NCI-H748 (cell line): Measurements from ENCODE around the gene SMOC2.

Experiments
- DNase-seq: peaks from one replicate; lab custom pipeline; 2025; ENCODE audit not compliant: unreplicated experiment; lab: John Stamatoyannopoulos, UW

SMOC2 gene

DNA sequence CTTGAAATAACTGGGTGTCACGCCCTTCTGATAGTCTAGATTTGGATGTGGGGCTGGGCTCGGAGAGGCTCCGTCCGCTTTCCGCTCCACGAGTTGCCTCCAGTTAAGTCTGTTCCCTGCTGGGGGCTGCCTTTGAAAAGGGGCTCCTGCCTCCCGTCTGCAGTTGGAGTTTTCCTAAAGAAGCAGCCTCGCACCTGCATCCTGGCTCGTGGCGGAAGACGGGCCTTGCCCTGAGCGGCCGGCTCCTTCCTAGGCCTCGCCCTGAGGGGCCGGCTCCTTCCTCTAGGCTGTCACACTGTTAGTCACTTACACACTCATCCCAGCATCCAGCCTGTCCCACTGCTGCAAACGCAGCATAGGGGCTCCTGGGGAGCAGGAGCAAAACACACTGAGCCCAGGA lies 74.4 kb downstream of the SMOC2 start:
- DNase-seq = no peak

GRCh38 chr6:168516944-168517741 lies 76.2 kb downstream of the SMOC2 start:
- DNase-seq = no peak

GRCh38 chr6:168517742-168518347 lies 76.9 kb downstream of the SMOC2 start:
- no peak for DNase-seq

DNA sequence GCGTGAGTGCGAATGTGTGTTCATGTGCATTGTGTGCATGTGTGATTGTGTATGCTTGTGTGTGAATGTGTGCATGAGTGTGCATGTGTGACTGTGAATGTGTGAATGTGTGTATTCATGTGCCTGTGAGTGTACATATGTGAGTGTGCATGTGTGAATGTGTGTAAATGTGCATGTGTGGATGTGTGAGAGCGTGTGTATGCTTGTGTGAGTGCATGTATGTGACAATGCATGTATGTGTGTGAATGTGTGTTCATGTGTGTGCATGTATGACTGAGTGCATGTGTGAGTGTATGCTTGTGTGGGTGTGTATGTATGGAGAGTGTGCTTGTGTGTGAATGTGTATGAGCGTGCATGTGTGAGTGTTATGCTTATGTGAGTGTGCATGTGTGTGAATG lies 77.4 kb downstream of the SMOC2 start:
- DNase-seq = no peak

- DNase-seq = no peak
These were observed 77.9 kb downstream of the SMOC2 start for GRCh38 chr6:168518867-168519266.

DNA sequence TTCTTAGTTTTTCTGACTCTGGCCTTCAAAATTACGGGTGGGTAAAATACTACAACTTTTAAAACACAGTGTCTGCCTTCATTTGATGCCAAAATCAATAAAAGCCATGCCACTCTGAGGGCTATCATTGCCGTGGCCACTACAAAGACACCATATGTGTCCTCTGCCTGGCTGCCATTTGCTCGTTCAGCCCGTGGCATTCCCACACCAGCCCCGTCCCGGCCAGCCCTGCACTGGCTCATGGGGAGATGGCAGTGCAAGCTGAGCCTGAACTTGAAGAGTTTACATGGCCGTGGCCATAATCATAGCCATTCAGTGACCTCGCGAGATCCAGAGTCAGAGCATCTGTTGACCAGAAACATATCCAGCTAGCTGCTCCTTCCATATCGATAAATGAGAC lies 79.2 kb downstream of the SMOC2 start:
- no peak for DNase-seq

DNA sequence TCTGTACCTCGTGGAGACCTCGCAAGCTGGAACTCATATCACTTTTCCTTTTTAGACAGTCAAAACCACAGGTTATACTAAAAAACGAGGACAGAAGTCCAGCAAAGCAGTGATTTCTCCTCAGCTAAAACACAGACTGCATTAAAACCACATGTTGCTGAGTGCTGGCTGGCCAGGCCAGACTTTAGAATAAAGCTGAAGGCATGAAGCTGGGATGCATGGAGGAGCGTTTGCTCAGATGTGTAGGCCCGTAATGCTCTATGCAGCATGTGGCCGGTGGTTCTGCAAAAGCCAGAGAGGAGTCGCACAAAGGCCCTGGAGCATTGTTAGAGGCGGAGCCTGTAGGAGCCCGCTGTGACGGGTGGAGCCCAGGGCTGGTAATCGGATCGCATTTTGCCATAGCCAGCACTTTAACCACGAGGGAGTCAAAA lies 83.6 kb downstream of the SMOC2 start:
- DNase-seq = peak; percentile 22

DNA sequence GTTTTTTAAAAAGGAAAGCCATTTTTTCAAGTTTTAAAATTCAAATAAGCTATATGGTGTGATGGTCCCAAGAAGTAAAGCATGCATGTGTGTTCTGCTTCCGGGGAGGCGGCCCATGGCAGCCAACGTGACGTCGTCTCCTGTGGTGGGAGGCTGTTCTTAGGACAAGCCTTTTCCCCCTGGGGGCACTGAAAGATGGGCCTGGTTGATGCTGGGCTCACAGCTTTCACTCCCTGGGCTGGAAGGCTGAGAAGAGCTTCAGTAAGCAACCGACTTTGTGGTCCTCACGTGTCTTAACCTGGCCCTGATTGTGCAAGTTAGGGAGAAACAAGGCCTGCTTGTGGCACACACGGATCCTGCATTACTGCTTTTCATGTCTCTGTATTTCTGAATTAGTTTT lies 84.1 kb downstream of the SMOC2 start:
- DNase-seq = no peak

- DNase-seq = no peak
These were observed 85.1 kb downstream of the SMOC2 start for GRCh38 chr6:168525926-168526630.

DNA sequence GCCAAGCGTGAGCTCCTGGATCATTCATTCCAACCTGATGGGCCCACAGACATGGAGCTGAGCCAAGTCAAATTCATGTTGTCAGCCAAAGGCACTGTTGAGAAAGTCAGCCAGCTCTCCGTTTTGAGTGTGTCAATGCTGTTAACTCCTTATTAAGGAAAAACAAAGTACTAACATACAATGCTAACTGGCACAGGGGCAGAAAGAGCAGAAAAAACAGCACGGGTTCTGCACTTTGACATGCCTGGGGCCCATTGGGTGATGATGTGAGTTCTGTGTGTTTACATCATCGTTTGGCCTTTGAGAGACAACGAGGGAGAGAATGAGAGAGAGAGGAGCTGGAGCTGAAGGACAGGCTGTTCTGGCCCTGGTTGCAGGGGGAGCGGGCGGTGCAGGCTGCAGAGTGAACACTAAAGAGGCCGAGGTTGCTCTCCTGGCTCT lies 85.9 kb downstream of the SMOC2 start:
- peak; percentile 10 for DNase-seq

DNA sequence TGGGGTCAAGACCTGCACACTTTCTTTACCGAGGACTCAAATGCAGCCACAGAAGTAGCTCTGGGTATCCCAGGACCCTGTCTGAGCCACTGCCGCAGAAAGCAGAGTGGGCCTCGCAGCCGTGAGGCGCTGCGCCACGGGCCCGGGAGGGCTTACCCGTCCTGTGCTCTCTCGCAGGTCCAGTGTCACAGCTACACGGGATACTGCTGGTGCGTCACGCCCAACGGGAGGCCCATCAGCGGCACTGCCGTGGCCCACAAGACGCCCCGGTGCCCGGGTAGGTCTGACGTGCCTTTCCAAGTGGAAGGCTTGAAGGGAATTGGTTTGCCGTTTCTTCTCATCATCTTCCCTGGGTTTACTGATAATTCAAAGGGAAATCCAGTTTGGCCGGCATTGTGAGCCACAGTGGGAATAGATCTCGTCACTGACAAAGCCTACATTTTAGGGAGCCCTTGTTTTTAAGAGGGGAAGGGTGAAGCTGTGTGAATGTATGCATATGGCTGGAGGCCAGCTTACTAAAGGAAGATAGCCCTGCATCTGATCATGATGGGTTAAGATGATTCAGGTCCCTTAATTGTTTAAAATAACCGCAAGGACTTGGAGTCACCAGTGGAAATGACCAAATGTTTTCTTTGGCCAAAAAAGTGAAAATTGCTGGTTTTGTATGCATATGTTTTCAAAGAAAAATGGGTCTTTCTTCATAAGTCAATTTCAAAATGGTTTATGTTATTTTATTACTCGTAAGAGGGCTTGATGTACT lies 86.6 kb downstream of the SMOC2 start:
- no peak for DNase-seq

DNA sequence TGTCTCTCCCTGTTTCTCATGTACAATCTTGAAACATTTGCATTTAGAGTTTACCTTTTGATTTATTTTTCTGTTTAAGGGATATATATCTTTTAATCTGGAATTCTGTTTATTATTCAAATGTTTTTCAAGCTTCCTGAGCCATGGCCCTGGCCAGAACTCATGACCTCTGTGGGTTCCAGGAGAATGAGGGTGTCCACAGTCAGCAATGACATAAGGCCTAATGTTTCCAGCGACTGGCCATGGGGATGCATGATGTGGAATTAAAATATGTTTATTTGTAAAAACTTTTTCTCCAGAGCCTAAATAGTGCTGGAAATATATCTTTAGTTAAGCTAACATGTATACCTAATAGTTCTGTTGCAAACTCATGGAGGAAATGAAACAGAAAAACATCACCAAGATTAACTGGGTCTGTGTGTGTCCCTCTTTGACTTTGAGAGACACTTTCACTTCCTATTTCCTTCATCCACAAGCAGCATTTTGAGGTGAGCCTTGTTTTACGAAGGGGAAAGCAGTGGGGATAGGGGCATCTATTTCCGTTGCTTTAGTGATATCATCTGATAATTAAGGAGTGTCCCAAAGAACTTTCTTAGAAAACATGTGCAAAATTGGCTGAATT lies 87.6 kb downstream of the SMOC2 start:
- DNase-seq = no peak

DNA sequence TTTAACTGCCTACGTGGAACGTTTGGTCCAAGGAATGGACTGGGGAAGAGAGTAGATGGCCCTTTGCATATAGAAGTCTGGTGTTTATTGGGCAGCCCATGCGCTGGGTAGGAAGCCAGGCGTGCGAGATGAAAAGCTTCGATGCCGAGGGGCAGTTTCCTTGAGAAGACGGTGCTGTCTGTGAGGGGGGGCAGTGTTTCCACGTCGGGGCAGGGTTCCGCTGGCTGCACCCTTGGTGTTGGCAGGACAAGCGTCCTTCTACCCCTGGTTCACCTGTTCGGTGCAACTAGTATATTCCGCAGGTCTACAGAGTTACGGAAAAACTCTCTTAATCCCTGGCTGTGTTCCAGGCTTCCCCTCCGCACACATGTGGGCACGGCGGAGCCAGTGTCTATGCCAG lies 88.2 kb downstream of the SMOC2 start:
- no peak for DNase-seq

DNA sequence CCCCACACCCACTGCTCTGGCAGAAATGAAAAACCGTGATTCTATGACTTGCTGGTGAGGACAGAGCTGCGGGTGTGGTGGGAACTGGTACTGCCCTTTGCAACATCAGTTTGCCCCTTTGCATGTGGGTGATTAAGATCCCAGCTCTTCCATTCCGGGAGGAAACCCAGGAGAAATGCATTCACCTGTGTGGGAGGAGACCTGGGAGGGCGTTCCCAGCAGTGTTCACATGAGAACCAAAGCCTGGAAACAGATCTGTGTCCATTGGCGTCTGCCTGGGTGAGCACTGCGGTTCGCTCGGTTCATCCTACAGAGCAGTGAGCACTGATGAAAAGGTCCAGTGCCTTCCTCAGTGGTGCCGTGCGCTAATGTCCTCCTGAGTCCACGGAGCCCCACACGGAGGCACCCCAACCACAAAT lies 89.7 kb downstream of the SMOC2 start:
- DNase-seq = no peak

DNA sequence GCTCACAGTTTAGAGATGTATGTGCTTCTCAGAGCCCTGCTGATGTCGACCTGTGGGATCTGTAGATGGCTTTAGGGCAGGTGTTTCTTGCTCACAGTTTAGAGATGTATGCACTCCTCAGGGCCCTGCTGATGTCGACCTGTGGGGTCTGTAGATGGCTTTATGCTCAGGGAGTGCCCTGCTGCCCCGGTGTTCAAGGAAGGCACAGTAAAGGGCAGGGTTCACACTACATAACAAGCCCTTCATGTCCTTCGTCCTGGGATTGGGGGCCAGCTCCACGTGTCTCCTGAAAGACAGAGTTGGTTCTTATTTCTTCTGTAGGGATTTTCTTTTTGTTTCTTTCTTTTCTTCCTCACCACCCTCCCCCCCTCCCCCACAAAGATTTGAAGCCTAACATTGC lies 91.1 kb downstream of the SMOC2 start:
- no peak for DNase-seq

DNA sequence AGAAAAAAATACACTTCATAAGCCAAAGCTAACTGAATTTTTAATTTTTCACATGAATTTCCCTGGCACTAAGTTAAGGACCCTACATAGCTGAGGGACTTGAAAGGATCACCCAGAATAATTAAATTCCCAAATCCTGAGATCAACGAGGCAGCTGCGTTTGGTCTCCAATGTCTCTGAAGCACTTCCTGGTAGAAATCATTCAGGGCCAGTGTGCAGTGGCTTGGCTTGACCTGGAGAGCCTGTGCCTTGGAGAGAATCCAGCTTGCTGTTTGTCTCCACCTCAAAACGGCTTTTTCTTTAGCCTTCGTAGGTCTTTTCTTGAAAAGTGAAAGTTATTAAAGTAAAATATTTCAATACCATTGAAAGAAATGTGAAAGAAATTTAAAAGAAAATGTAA lies 92.4 kb downstream of the SMOC2 start:
- DNase-seq = no peak

- DNase-seq = no peak
These were observed 93.3 kb downstream of the SMOC2 start for GRCh38 chr6:168534265-168534664.

DNA sequence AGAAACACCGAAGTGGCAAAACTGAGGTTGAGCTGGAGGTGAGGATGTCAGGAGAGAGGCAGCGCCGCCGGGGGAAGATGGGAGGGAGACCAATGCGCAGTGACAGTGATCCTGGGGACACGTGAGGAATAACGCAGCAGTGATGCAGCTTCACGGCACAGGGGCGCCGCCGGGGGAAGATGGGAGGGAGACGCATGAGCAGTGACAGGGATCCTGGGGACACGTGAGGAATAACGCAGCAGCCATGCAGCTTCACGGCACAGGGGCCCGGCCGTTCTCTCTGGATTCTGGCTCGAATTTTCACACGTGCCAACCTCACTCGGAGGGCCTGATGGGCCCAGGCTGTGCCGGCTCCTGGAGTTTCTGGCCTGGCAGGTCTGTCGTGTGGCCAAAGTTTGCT lies 94.7 kb downstream of the SMOC2 start:
- DNase-seq = no peak

DNA sequence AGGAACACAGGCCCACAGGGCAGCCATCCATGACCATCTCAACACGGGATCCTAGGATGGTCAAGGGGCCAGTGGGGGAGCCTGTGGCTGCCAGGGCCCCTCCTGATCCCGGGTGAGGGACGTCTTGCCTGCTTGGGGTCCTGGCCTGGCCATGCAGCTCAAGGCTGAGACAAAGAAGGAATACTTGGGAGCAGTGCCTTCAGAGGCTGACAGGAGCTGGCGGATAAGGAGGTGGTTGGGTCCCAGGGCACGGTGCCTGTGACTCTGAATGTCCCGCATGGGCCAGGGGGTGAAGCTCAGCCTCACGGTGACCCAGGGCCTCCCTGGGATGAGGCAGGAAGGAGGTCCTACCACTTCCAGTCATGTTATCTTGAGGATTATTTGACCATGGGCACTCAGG lies 95.2 kb downstream of the SMOC2 start:
- DNase-seq = no peak

- DNase-seq = no peak
These were observed 95.9 kb downstream of the SMOC2 start for GRCh38 chr6:168536665-168537539.
